T-helper 1 cell treated with Interleukin-12 subunit alpha and Interleukin-12 subunit beta and Interleukin-4 antibody, amounts not matched to agents 30 μg/mL and 1 μg/mL, for 36 hours (primary cell): ENCODE data around the gene UNC5CL.

Experiments
- H3K27ac Mint-ChIP-seq: one replicate; pipeline ENCODE4 v1.8.0; 2021; ENCODE audit warnings: mild to moderate bottlenecking, mixed read lengths
- H3K27me3 Mint-ChIP-seq: one replicate; pipeline ENCODE4 v1.8.0; 2021; ENCODE audit warnings: low read depth, mixed read lengths
- H3K36me3 Mint-ChIP-seq: one replicate; pipeline ENCODE4 v1.8.0; 2021; ENCODE audit warnings: low read depth, mixed read lengths
- H3K4me1 Mint-ChIP-seq: one replicate; pipeline ENCODE4 v1.8.0; 2021; ENCODE audit warnings: low read depth, mixed read lengths
- H3K4me3 Mint-ChIP-seq: one replicate; pipeline ENCODE4 v1.8.0; 2021; ENCODE audit warnings: mild to moderate bottlenecking, moderate library complexity, mixed read lengths
- H3K9me3 Mint-ChIP-seq: one replicate; pipeline ENCODE4 v1.8.0; 2021; ENCODE audit warnings: mixed read lengths

The UNC5CL gene

GRCh38 chr6:40989204-40990169 lies 49.5 kb downstream of the UNC5CL start:
- Mint-ChIP-seq H3K36me3 (no peaks in the 10 kb centered on the region), H3K4me3 (no peak overlapping the region), H3K27me3 (peaks cover 39% of the 10 kb centered on the region), H3K9me3 (no peaks in the 10 kb centered on the region), H3K27ac (no peak overlapping the region), H3K4me1 (no peaks in the 10 kb centered on the region)

- Mint-ChIP-seq H3K27me3 (peaks cover 36% of the 10 kb centered on the region), H3K9me3 (no peaks in the 10 kb centered on the region), H3K36me3 (no peaks in the 10 kb centered on the region), H3K4me1 (no peaks in the 10 kb centered on the region), H3K27ac (no peak overlapping the region), H3K4me3 (no peak overlapping the region)
These were observed 50.4 kb downstream of the UNC5CL start for GRCh38 chr6:40988634-40989033.

- no peak overlapping the region for H3K4me3 Mint-ChIP-seq
- no peaks in the 10 kb centered on the region for H3K4me1 Mint-ChIP-seq
- H3K27me3 Mint-ChIP-seq, result peaks cover 39% of the 10 kb centered on the region
- no peak overlapping the region for H3K27ac Mint-ChIP-seq
- no peaks in the 10 kb centered on the region for H3K9me3 Mint-ChIP-seq
- no peaks in the 10 kb centered on the region for H3K36me3 Mint-ChIP-seq
These were observed 51.9 kb downstream of the UNC5CL start for GRCh38 chr6:40986921-40987819.

- Mint-ChIP-seq H3K27me3 (peaks cover 34% of the 10 kb centered on the region), H3K4me1 (no peaks in the 10 kb centered on the region), H3K9me3 (no peaks in the 10 kb centered on the region), H3K36me3 (no peaks in the 10 kb centered on the region), H3K4me3 (no peak overlapping the region), H3K27ac (no peak overlapping the region)
These were observed 52.7 kb downstream of the UNC5CL start for GRCh38 chr6:40986364-40986763.

GRCh38 chr6:40983752-40984151 lies 55.3 kb downstream of the UNC5CL start:
- no peak overlapping the region for H3K27ac Mint-ChIP-seq
- peaks cover 36% of the 10 kb centered on the region for H3K27me3 Mint-ChIP-seq
- no peaks in the 10 kb centered on the region for H3K9me3 Mint-ChIP-seq
- no peaks in the 10 kb centered on the region for H3K4me1 Mint-ChIP-seq
- H3K36me3 Mint-ChIP-seq, result no peaks in the 10 kb centered on the region
- H3K4me3 Mint-ChIP-seq, result no peak overlapping the region

- peaks cover 36% of the 10 kb centered on the region for H3K27me3 Mint-ChIP-seq
- H3K9me3 Mint-ChIP-seq, result no peaks in the 10 kb centered on the region
- H3K4me3 Mint-ChIP-seq, result no peak overlapping the region
These were observed 56.1 kb downstream of the UNC5CL start for GRCh38 chr6:40982917-40983316.

GRCh38 chr6:40978687-40979289 lies 60.2 kb downstream of the UNC5CL start:
- Mint-ChIP-seq H3K9me3 (no peaks in the 10 kb centered on the region), H3K4me3 (no peak overlapping the region), H3K36me3 (no peaks in the 10 kb centered on the region), H3K4me1 (no peaks in the 10 kb centered on the region), H3K27ac (no peak overlapping the region), H3K27me3 (peaks cover 67% of the 10 kb centered on the region)

More at GRCh38 chr6:40982917-40983316, 56.1 kb downstream of the UNC5CL start:
- Mint-ChIP-seq H3K4me1 (no peaks in the 10 kb centered on the region), H3K27ac (no peak overlapping the region), H3K36me3 (no peaks in the 10 kb centered on the region)

GRCh38 chr6:40977695-40978094 lies 61.3 kb downstream of the UNC5CL start:
- no peaks in the 10 kb centered on the region for H3K4me1 Mint-ChIP-seq
- no peak overlapping the region for H3K27ac Mint-ChIP-seq
- H3K4me3 Mint-ChIP-seq, result no peak overlapping the region
- H3K9me3 Mint-ChIP-seq, result no peaks in the 10 kb centered on the region
- no peaks in the 10 kb centered on the region for H3K36me3 Mint-ChIP-seq
- peaks cover 62% of the 10 kb centered on the region for H3K27me3 Mint-ChIP-seq

- Mint-ChIP-seq H3K27me3 (peaks cover 56% of the 10 kb centered on the region), H3K9me3 (no peaks in the 10 kb centered on the region), H3K27ac (no peak overlapping the region), H3K36me3 (no peaks in the 10 kb centered on the region), H3K4me1 (no peaks in the 10 kb centered on the region), H3K4me3 (no peak overlapping the region)
These were observed 61.9 kb downstream of the UNC5CL start for GRCh38 chr6:40977085-40977484.
